ENCODE measurements around the gene SYT3. TPM values are rescaled to one million over a fixed set of nuclear protein-coding genes. Genes with fewer than 3 reads are reported as not detected.

Gene SYT3
- total RNA-seq, 1 donor from 2014 or later, result 0.22 TPM

DNA sequence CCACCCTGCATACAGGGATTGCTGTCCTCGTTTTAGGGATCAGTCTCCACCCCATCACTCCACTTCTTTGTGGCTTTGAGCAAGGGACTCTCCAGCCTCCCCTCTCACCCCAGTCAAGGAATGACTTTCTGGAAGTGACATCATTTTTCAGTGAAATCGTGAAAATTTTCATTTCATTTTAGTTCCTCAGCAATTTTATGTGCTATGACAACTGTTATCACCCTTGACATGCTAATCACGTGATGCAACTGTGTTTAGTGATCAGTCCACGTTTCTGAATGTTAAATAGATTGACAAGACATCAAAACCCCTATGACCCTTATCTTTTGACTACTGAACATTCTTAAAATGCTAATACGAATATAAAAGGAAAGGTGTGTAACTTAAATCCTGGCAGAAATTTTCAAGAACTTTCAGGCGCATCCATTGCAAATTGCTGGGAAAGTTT is 17.6 kb upstream of the SYT3 start:
- Histone ChIP-seq H3K27ac (replicated peaks) (no peak overlapping the region), H3K27me3 (ENCODE audit: low read depth) (peaks cover 98% of the 10 kb centered on the region), H3K4me3 (no peak overlapping the region), H3K36me3 (no peaks in the 10 kb centered on the region), H3K4me1 (peaks cover 16% of the 10 kb centered on the region), H3K9me3 (replicated peaks) (no peaks in the 10 kb centered on the region)
- intact Hi-C loops (cut with micrococcal nuclease), result no loop called here
- TF ChIP-seq, protein P1, sequence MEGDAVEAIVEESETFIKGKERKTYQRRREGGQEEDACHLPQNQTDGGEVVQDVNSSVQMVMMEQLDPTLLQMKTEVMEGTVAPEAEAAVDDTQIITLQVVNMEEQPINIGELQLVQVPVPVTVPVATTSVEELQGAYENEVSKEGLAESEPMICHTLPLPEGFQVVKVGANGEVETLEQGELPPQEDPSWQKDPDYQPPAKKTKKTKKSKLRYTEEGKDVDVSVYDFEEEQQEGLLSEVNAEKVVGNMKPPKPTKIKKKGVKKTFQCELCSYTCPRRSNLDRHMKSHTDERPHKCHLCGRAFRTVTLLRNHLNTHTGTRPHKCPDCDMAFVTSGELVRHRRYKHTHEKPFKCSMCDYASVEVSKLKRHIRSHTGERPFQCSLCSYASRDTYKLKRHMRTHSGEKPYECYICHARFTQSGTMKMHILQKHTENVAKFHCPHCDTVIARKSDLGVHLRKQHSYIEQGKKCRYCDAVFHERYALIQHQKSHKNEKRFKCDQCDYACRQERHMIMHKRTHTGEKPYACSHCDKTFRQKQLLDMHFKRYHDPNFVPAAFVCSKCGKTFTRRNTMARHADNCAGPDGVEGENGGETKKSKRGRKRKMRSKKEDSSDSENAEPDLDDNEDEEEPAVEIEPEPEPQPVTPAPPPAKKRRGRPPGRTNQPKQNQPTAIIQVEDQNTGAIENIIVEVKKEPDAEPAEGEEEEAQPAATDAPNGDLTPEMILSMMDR (IDR thresholded peaks at IDR 0.05; ENCODE audit: borderline replicate concordance), result no peak
- no peak for DNase-seq

DNA sequence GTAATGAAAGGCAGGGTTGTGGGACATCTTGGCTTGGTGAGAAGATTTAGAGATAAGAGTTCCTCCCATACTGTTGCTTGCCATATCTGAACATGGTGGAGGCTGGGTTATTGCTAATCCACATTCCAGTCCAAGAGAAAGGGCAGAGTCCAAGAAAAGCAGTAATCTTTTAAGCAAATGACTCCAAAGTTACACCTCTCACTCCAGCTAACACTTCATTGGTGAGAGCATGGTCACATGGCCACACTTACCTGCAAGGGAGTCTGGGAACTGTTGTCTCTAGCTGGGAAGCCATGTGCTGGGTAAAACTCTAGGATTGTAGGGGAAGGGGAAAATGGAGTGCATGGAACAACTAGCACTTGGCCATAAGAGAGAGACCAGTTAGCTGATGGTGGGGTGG is 15.2 kb upstream of the SYT3 start:
- peaks cover 97% of the 10 kb centered on the region for H3K27me3 ChIP-seq (ENCODE audit: low read depth)
- no peaks in the 10 kb centered on the region for H3K9me3 ChIP-seq (replicated peaks)
- intact Hi-C loops (cut with micrococcal nuclease), result no loop called here

DNA sequence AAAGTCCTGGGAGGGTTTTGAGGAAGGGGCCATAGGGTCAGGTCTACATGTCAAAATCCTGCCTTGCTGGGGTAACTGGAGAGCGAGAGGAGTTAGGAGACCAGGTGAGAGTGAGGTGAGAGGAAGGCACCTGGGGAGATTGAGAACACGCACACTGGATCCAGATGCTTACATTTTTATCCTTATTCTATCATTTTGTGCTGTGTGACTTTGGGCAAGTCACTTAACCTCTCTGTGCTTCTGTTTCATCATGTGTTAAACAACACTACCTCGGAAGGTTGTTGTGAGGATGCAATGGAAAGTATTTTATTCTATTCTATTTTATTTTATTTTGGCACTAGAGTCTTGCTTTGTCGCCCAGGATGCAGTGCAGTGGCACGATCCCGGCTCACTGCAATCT is 13.0 kb upstream of the SYT3 start:
- DNase-seq, result no peak
- Histone ChIP-seq H3K9me3 (replicated peaks) (no peaks in the 10 kb centered on the region), H3K27me3 (ENCODE audit: low read depth) (peaks cover 97% of the 10 kb centered on the region), H3K36me3 (no peaks in the 10 kb centered on the region), H3K27ac (replicated peaks) (no peak overlapping the region), H3K4me1 (no peaks in the 10 kb centered on the region), H3K4me3 (no peak overlapping the region)
- intact Hi-C loops (cut with micrococcal nuclease), result no loop called here
- TF ChIP-seq, protein P1 (IDR thresholded peaks at IDR 0.05; ENCODE audit: borderline replicate concordance), result no peak

More for the DNA sequence above, 15.2 kb upstream of the SYT3 start:
- DNase-seq, result no peak
- Histone ChIP-seq H3K36me3 (no peaks in the 10 kb centered on the region), H3K27ac (replicated peaks) (no peak overlapping the region), H3K4me3 (no peak overlapping the region), H3K4me1 (peaks cover 16% of the 10 kb centered on the region)
- TF ChIP-seq, protein P1 (IDR thresholded peaks at IDR 0.05; ENCODE audit: borderline replicate concordance), result no peak

DNA sequence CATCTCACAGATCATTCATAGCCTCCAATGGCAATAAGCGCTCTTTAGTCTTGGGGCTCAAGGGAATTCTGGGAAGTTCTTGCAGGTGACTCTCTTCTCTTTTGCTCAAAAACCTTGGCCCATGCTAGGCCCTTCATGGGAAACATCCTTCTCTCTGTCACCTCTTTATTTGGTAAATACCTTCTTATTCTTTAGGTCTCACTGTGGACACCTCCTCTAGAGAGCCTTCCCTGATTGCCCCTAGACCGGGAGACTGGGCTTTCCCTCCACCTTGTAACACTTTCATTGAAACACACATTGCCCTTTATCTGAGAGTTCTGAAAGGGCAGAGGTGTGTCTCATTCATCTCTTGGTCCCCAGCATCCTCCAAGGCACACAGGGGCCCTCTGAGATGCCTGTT is 11.5 kb upstream of the SYT3 start:
- no peaks in the 10 kb centered on the region for H3K9me3 ChIP-seq (replicated peaks)
- H3K4me3 ChIP-seq, result no peak overlapping the region
- no peaks in the 10 kb centered on the region for H3K4me1 ChIP-seq
- H3K27ac ChIP-seq (replicated peaks), result no peak overlapping the region
- no peaks in the 10 kb centered on the region for H3K36me3 ChIP-seq
- peaks cover 97% of the 10 kb centered on the region for H3K27me3 ChIP-seq (ENCODE audit: low read depth)
- DNase-seq, result no peak
- intact Hi-C loops (cut with micrococcal nuclease), result no loop called here
- TF ChIP-seq, protein P1 (IDR thresholded peaks at IDR 0.05; ENCODE audit: borderline replicate concordance), result no peak

DNA sequence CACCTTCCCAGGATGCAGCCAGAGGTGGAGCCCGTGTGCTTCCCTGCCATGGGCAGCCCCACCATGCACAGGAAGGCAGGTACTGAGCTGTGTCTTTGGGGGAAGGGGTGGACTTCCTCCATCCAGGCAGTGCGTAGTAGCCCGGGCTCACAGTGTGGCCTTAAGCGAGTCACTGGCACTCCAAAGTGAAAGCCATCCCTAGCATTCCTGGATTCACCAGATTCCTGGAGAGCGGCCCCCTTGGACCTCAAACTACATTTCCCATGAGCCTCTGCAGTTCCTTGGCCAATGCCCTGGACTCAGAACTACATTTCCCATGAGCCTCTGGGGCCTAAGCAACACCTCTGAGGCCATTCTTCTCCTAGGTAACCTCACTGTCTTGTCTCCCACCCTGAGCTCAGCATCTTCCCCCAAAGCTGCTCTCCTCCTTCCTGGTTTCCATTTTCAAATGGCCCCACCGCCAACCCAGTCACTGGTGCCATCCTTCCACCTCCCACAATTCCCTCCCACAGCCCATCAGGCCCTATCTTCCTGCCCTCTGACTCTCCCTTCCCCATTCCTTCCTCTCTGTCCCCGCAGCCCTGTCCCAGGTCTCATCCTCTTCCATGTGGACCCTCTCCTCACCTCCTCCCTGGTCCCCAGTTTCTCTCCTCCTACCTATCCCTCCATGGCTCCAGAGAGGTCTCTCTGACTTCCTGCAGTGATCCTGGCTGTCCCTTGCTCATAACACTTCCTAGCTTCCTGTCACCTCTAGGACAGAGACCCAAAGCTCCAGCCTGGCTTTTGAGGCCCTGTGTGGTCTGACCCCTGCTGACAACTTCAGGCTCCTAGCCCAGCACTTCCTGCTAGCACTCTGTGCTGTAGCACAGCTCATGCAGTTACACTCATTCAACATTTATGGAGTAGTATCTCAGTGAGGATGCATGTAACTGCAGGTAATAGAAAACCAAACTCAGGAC is 10.0 kb upstream of the SYT3 start, which contains the start of gene C19orf81:
Gene C19orf81 (plus strand): TSS at position 13 of the 959 bp plus-strand sequence. CDS start 0 bp downstream, at position 13.
- H3K9me3 ChIP-seq (replicated peaks), result no peaks in the 10 kb centered on the region
- intact Hi-C loops (cut with micrococcal nuclease), result no loop called here
- DNase-seq, result no peak
- no peaks in the 10 kb centered on the region for H3K4me1 ChIP-seq
- H3K27ac ChIP-seq (replicated peaks), result no peak within 1 kb of the TSS
- TF ChIP-seq, protein P1 (IDR thresholded peaks at IDR 0.05; ENCODE audit: borderline replicate concordance), result no peak
- no peak within 1 kb of the TSS for H3K4me3 ChIP-seq
- H3K27me3 ChIP-seq (ENCODE audit: low read depth), result peaks cover 97% of the 10 kb centered on the region
- H3K36me3 ChIP-seq, result no peaks in the 10 kb centered on the region
